K562 (cell line): ENCODE measurements around the gene AGAP1. TPM values are rescaled to one million over a fixed set of nuclear protein-coding genes. Genes with fewer than 3 reads are reported as not detected.

Source experiments
- ATAC-seq: fragments of 200-7000 bp; cut with Tn5 transposase; 3 replicates; pipeline ENCODE4 v1.9.1; 2020; ENCODE audit warnings: moderate library complexity
- BruUV-seq: library from RNA; stranded (reverse); fragments of 400-500 nt; replicated peaks from 2 replicates; lab custom pipeline; 2021; lab: Mats Ljungman, UMichigan
- CTCF ChIA-PET: fragments of 300-600 bp; formaldehyde crosslinking; extraction: SDS; loops from one replicate; lab custom pipeline; 2021; ENCODE audit warnings: low intra/inter-chr PET ratio; lab: Yijun Ruan, JAX
- POLR2A ChIA-PET: fragments of 300-600, 350-650 bp; sonication (Branson Sonifier 250); formaldehyde crosslinking; extraction: SDS; loops from one replicate; lab custom pipeline; 2021; ENCODE audit warnings: antibody characterized with exemption, inconsistent platforms; lab: Yijun Ruan, JAX
- DNase-seq, 4 experiments: peaks; one replicate each; pipeline versions ENCODE4 v3.0.0 to v3.0.0-alpha.2; 2011 to 2018; ENCODE audit warnings: low spot score in 3 of 4, mixed read lengths in 3 of 4; ENCODE audit errors: extremely low read depth in 1 of 4
- FAIRE-seq: peaks from 2 replicates; lab custom pipeline; 2011; peaks lifted over from hg19 to GRCh38; lab: Jason Lieb, UNC
- H2AFZ ChIP-seq: 2 replicates; pipeline ENCODE4 v1.6.0; 2011; ENCODE audit warnings: low read depth, low read length, control low read depth, inconsistent platforms
- H3K27ac ChIP-seq: fragments of 200-600 bp; 3 replicates; pipeline ENCODE4 v1.8.0; 2011; ENCODE audit warnings: low read depth, mild to moderate bottlenecking, control low read depth, inconsistent platforms, low read length, moderate library complexity, mixed read lengths; ENCODE audit errors: extremely low read depth
- H3K27me3 ChIP-seq, 2 experiments: fragments of 300-600 bp in 1 of 2; 2 replicates in 1 of 2; 3 replicates in 1 of 2; pipeline versions ENCODE4 v1.6.0 to v1.8.0; 2011; ENCODE audit warnings: inconsistent platforms in 2 of 2, low read length in 2 of 2, mild to moderate bottlenecking in 1 of 2, mixed read lengths in 1 of 2, moderate library complexity in 1 of 2; ENCODE audit not compliant: control insufficient read depth in 2 of 2, insufficient read depth in 2 of 2
- H3K36me3 ChIP-seq: fragments of 300-600 bp; 3 replicates; pipeline ENCODE4 v1.8.0; 2011; ENCODE audit warnings: mild to moderate bottlenecking, low read length, inconsistent platforms; ENCODE audit not compliant: control insufficient read depth, insufficient read depth
- H3K4me1 ChIP-seq, 2 experiments: fragments of 200-600 bp in 1 of 2; replicated peaks in 1 of 2; 2 replicates in 1 of 2; 3 replicates in 1 of 2; pipeline versions ENCODE4 v1.5.1 to v1.8.0; 2011; ENCODE audit warnings: inconsistent platforms in 2 of 2, low read length in 2 of 2, mild to moderate bottlenecking in 1 of 2, mixed read lengths in 1 of 2, moderate library complexity in 1 of 2; ENCODE audit not compliant: control insufficient read depth in 2 of 2, insufficient read depth in 2 of 2
- H3K4me2 ChIP-seq: 2 replicates; pipeline ENCODE4 v1.6.1; 2011; ENCODE audit warnings: low read length, control low read depth, inconsistent platforms, mixed read lengths; ENCODE audit not compliant: insufficient read depth
- H3K4me3 ChIP-seq: fragments of 200-600 bp; sonication (generic), shearing (Covaris generic); 2 replicates; pipeline ENCODE4 v1.5.1; 2016; ENCODE audit warnings: control low read depth, inconsistent platforms
- H3K79me2 ChIP-seq: fragments of 200-600 bp; 3 replicates; pipeline ENCODE4 v1.8.0; 2011; ENCODE audit warnings: low read length, inconsistent platforms; ENCODE audit not compliant: control insufficient read depth, insufficient read depth
- H3K9ac ChIP-seq, 2 experiments: 2 replicates each; pipeline versions ENCODE4 v1.6.0 to v1.6.1; 2011; ENCODE audit warnings: low read depth in 2 of 2, low read length in 2 of 2, control low read depth in 1 of 2, inconsistent platforms in 1 of 2, mild to moderate bottlenecking in 1 of 2, mixed read lengths in 1 of 2; ENCODE audit not compliant: insufficient read depth in 1 of 2
- H3K9me1 ChIP-seq: one replicate; pipeline ENCODE4 v1.6.0; 2011; ENCODE audit warnings: inconsistent platforms, mild to moderate bottlenecking, low read length, moderate library complexity; ENCODE audit not compliant: control insufficient read depth, insufficient read depth
- H3K9me3 ChIP-seq: replicated peaks from 2 replicates; pipeline ENCODE4 v1.5.1; 2011; ENCODE audit warnings: low read depth, low read length, inconsistent platforms; ENCODE audit not compliant: control insufficient read depth, insufficient read depth
- H4K20me1 ChIP-seq: replicated peaks from 2 replicates; pipeline ENCODE4 v1.6.1; 2011; ENCODE audit warnings: low read length, inconsistent platforms, mixed read lengths; ENCODE audit not compliant: control insufficient read depth, insufficient read depth
- CREB1 ChIP-seq, 2 experiments: sonication (generic) in 1 of 2; formaldehyde crosslinking in 1 of 2; IDR thresholded peaks; 2 replicates each; pipeline versions ENCODE4 v1.6.1 to v1.8.0; 2012 to 2022; ENCODE audit warnings: inconsistent platforms in 1 of 2, mild to moderate bottlenecking in 1 of 2, missing genetic modification reagents in 1 of 2, moderate library complexity in 1 of 2
- FOXA1 ChIP-seq: fragments of 450-650 bp; IDR thresholded peaks from 2 replicates; pipeline ENCODE4 v1.6.1; 2016; ENCODE audit warnings: mild to moderate bottlenecking, borderline replicate concordance
- GATAD2A ChIP-seq: fragments of 450-650 bp; IDR thresholded peaks from 2 replicates; pipeline ENCODE4 v1.6.1; 2017
- HLTF ChIP-seq: fragments of 450-650 bp; IDR thresholded peaks from 2 replicates; pipeline ENCODE4 v1.6.1; 2016
- HMG20B ChIP-seq: fragments of 250-450 bp; sonication (Bioruptor Pico); IDR thresholded peaks from 2 replicates; pipeline ENCODE4 v1.5.0; 2021; ENCODE audit warnings: mild to moderate bottlenecking
- HNRNPUL1 ChIP-seq: fragments of 200-400 bp; formaldehyde crosslinking; IDR thresholded peaks from 2 replicates; pipeline ENCODE4 v1.6.1; 2017; ENCODE audit warnings: low read length
- MTA2 ChIP-seq: fragments of 450-650 bp; IDR thresholded peaks from 2 replicates; pipeline ENCODE4 v1.6.1; 2016; ENCODE audit warnings: low read depth
- NFE2 ChIP-seq: IDR thresholded peaks from 2 replicates; pipeline ENCODE4 v1.6.1; 2014; ENCODE audit warnings: antibody characterized with exemption, low read depth
- RBM22 ChIP-seq: fragments of 200-400 bp; formaldehyde crosslinking; IDR thresholded peaks from 2 replicates; pipeline ENCODE4 v1.6.1; 2018; ENCODE audit warnings: low read length, low read depth; ENCODE audit not compliant: poor library complexity, severe bottlenecking
- SLC30A9 ChIP-seq: fragments of 250-450 bp; sonication (Bioruptor Pico); IDR thresholded peaks from 2 replicates; pipeline ENCODE4 v1.8.0; 2022; ENCODE audit warnings: mild to moderate bottlenecking, moderate library complexity
- TAF1 ChIP-seq: IDR thresholded peaks from 2 replicates; pipeline ENCODE4 v1.6.1; 2011; ENCODE audit warnings: mild to moderate bottlenecking, low read length, moderate library complexity; ENCODE audit not compliant: insufficient read depth, control insufficient read depth, severe bottlenecking; ENCODE audit errors: extremely low read depth
- ZKSCAN3 ChIP-seq: fragments of 250-450 bp; sonication (Bioruptor Pico); IDR thresholded peaks from 2 replicates; pipeline ENCODE4 v1.4.0; 2020
- ZNF766 ChIP-seq: fragments of 200-800 bp; sonication (Bioruptor generic); conservative IDR thresholded peaks from 2 replicates; pipeline ENCODE4 v1.6.1; 2016; ENCODE audit warnings: missing genetic modification characterization, missing compliant biosample characterization
- ZNF778 ChIP-seq: fragments of 450-650 bp; formaldehyde crosslinking; IDR thresholded peaks from 2 replicates; pipeline ENCODE4 v1.4.0; 2020; ENCODE audit warnings: mild to moderate bottlenecking, moderate library complexity
- ZNF780A ChIP-seq: fragments of 250-450 bp; sonication (Bioruptor Pico); IDR thresholded peaks from 2 replicates; pipeline ENCODE4 v1.5.0; 2021; ENCODE audit warnings: mild to moderate bottlenecking
- WGBS: fragments of 100-300 bp; shearing (Covaris generic); methylation state at CpG from one replicate; pipeline ENCODE4 v1.1.6; 2016; ENCODE audit warnings: low coverage, mixed read lengths; ENCODE audit not compliant: insufficient coverage; ENCODE audit errors: missing lambda C conversion rate; 5-methylcytosine and 5-hydroxymethylcytosine counted together
- in situ Hi-C: fragments of 300-500 bp; cut with MboI; formaldehyde crosslinking; loops from 4 replicates; pipeline ENCODE4 v1.15.0; 2018; ENCODE audit warnings: inconsistent platforms, mixed read lengths
- intact Hi-C: fragments of 100-400 bp; cut with micrococcal nuclease; formaldehyde crosslinking; loops from 2 replicates; pipeline ENCODE4 v1.14.2; 2022
- polyA plus RNA-seq, 8 experiments: library from polyadenylated mRNA; depleted of rRNA in 4 of 8; stranded (reverse) in 5 of 8; unstranded in 3 of 8; fragments of >200 nt; fragmentation: Nextera tagmentation in 2 of 8; fragmentation: Illumina TruSeq in 1 of 8; extraction: Ambion mirVana in 2 of 8; extraction: Trizol in 1 of 8; gene quantifications; 2 replicates each; pipeline versions ENCODE4 v1.2.1 to v1.2.3, GENCODE V29; 2011 to 2014; ENCODE audit warnings: inconsistent platforms in 1 of 8, missing spikeins in 1 of 8
- total RNA-seq, 7 experiments: library from RNA; depleted of rRNA in 6 of 7; stranded (reverse); fragments of >200 nt in 6 of 7; fragmentation: Illumina TruSeq in 2 of 7; extraction: Trizol in 2 of 7; gene quantifications; 2 replicates each; pipeline versions ENCODE4 v1.2.1 to v1.2.3, GENCODE V29; 2011 to 2021; ENCODE audit warnings: low replicate concordance in 1 of 7
- TF ChIP-seq, protein P1 (sequence below): sonication (generic); formaldehyde crosslinking; IDR thresholded peaks from 2 replicates; pipeline ENCODE4 v1.8.0; 2022; ENCODE audit warnings: missing genetic modification reagents, mild to moderate bottlenecking, moderate library complexity, borderline replicate concordance
- TF ChIP-seq, protein P2 (sequence below): fragments of 250-450 bp; sonication (Bioruptor Pico); IDR thresholded peaks from 2 replicates; pipeline ENCODE4 v1.8.0; 2022; ENCODE audit warnings: inconsistent platforms

Gene AGAP1
- total and polyA plus RNA-seq, 9 of the 15 experiments (the other 6 are each of a cell fraction or from before 2014, with no cell fraction given): 1.3 to 24.0 (median 10.6) TPM

DNA sequence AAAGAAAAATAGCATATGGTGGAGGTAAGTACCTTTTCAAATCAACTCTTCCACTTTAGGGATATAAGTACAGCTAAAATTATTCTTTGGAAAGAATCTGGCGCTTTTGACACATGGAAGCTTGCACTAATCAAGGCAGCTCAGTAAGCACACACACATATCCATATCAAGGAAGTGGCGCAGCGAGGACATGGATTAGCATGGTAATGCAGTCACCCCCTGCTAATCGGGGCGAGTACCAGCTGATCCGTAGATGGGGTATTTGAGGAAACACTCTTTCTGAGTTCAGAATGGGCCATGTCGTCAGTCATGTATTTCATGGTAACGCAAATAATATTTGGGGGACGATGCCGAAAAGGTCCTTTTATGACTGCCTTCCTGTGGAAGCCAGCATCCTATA is 429.0 kb downstream of the AGAP1 start:
- Histone ChIP-seq H3K9me3 (no peaks in the 10 kb centered on the region), H3K36me3 (0 out of 3 replicates have a peak, but pooled peaks cover 2% of the 10 kb centered on the region), H3K4me3 (no peak overlapping the region), H4K20me1 (no peaks in the 10 kb centered on the region), H3K9me1 (no peaks in the 10 kb centered on the region), H3K9ac (no peak overlapping the region), H2AFZ (no peak overlapping the region), H3K27ac (no peak overlapping the region), H3K4me2 (no peak overlapping the region), H3K27me3 (no peaks in the 10 kb centered on the region), H3K4me1 (no peaks in the 10 kb centered on the region), H3K79me2 (no peaks in the 10 kb centered on the region)
- FAIRE-seq (no peak), ATAC-seq (no peak), DNase-seq (no peak)
- CTCF ChIA-PET: no interaction called here
- TF ChIP-seq HNRNPUL1 (no peak), HMG20B (CRISPR knock-in tag) (no peak), FOXA1 (no peak), NFE2 (no peak), RBM22 (no peak), ZNF778 (CRISPR knock-in tag) (no peak), ZNF780A (CRISPR knock-in tag) (no peak), MTA2 (no peak), HLTF (no peak), TAF1 (no peak), ZKSCAN3 (CRISPR knock-in tag) (no peak), ZNF766 (CRISPR knock-in tag) (no peak), SLC30A9 (CRISPR knock-in tag) (no peak), CREB1 (IDR thresholded peaks at IDR 0.05) (no peak), CREB1 (CRISPR knock-in tag; IDR thresholded peaks at IDR 0.05) (no peak), GATAD2A (no peak)
- TF ChIP-seq, protein P1, sequence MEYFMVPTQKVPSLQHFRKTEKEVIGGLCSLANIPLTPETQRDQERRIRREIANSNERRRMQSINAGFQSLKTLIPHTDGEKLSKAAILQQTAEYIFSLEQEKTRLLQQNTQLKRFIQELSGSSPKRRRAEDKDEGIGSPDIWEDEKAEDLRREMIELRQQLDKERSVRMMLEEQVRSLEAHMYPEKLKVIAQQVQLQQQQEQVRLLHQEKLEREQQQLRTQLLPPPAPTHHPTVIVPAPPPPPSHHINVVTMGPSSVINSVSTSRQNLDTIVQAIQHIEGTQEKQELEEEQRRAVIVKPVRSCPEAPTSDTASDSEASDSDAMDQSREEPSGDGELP: no peak
- TF ChIP-seq, protein P2, sequence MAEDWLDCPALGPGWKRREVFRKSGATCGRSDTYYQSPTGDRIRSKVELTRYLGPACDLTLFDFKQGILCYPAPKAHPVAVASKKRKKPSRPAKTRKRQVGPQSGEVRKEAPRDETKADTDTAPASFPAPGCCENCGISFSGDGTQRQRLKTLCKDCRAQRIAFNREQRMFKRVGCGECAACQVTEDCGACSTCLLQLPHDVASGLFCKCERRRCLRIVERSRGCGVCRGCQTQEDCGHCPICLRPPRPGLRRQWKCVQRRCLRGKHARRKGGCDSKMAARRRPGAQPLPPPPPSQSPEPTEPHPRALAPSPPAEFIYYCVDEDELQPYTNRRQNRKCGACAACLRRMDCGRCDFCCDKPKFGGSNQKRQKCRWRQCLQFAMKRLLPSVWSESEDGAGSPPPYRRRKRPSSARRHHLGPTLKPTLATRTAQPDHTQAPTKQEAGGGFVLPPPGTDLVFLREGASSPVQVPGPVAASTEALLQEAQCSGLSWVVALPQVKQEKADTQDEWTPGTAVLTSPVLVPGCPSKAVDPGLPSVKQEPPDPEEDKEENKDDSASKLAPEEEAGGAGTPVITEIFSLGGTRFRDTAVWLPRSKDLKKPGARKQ (CRISPR knock-in tag): no peak
- in situ Hi-C loops (no loop called here), intact Hi-C loops (no loop called here)
- WGBS: 97% methylated on average over 10 of the region's 10 CpGs
- BruUV-seq: no TSS peak
- POLR2A ChIA-PET: no interaction called here
